Measurements from ENCODE around the gene SSR3.
"Not testable (repeated sequence)": the region's sequence is repeated elsewhere in the genome, so short reads cannot be mapped to it uniquely, and the experiment has no call there.

SSR3 gene

GRCh38 chr3:156554842-156555687 is at the start of gene SSR3:
Gene SSR3 (minus strand): TSS chr3:156555117. CDS start chr3:156555089, 28 bp downstream.
- peak; percentile 97 to 98 for DNase-seq (ENCODE audit: extremely low read depth in 1 of 2, low read depth in 1 of 2)

DNA sequence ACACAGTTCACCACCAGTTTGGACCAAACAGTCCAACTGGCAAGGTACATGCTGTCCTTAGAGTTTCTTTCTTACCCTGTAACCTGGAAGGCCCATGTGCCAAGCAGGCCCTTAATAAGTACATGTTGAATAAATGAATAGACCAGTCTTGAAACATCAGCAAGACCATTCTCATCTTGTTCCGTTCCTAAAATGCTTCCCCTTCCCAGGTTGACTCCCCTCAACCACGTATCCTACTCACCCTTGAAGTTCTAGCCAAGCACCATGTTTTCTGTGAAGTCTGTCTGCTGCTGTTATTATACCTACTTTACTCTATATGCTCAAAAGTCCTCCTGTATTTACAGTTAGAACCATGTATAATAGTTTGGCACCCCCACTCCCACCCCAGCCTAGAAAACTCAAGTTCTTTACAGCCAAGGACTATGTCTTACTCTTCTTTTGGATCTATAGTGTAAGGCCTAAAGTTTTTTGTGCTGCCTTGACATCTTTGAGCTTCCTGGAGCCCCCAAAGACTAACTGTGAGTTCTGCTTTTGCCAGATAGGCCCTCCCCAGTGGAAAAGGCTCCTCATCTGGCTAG is 49.2 kb upstream of the SSR3 start:
- DNase-seq (ENCODE audit: extremely low read depth in 1 of 2, low read depth in 1 of 2) = no peak

DNA sequence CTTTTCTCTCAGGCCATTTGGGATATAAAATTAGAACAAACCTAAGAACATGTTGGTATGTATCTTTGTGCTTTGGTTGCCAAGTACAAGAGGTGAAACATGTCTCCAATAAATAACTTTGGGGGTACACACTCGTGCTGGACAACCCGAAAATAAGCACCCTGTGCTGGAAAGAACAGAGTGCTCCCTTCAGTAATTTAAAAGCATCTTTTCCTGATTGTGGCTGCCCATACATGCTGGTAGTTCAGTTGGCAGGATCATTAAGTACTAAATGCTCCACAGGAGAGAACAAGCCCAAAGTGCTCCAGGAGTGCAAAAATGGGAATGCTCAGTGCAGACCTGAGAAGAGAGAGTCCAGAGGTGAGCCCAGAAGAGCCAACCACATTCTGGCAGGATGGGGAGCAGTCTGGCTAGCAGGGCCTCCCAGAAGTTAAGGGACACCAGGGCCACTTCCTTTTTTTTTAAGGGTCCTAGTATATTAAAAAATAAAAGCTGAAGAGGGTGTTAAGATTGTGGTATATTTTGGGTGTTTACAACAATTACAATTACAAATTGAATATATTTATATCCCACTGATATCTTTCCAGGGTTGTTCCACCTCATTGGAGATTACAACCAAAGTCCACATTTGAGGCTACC is 48.6 kb upstream of the SSR3 start:
- no peak for DNase-seq (ENCODE audit: extremely low read depth in 1 of 2, low read depth in 1 of 2)

- DNase-seq (ENCODE audit: extremely low read depth in 1 of 2, low read depth in 1 of 2) = no peak
These were observed 47.5 kb upstream of the SSR3 start for GRCh38 chr3:156602424-156602823.

DNA sequence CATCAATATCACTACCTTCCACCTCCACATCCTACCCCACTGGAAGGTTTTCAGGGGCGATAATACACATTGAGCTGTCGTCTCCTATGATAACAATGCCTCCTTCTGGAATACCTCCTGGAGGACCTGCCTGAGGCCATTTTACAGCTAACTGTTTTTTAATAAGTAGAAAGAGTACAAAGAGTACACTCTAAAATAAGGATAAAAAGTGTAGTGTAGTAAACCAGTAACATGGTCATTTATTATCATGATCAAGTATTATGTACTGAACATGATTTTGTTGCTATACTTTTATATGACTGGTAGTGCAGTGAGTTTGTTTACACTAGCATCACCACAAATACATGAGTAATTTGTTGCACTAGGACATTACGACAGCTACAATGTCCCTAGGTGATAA is 46.6 kb upstream of the SSR3 start:
- no peak for DNase-seq (ENCODE audit: extremely low read depth in 1 of 2, low read depth in 1 of 2)

DNA sequence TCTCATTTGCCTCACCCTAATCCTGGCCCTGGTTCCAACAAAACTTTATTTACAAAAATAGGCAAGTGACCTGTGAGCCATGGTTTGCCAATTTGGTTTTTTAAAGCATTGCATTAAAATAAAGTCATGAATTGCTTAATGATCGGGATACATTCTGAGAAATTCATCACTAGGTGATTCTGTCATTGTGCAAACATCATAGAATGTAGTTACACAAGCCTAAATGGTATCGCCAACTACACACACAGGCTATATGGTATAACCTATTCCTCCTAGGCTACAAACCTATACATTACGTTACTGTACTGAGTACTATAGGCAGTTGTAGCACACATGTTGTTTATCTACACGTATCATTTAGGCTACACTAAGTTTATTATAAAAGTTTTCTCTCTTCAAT is 45.9 kb upstream of the SSR3 start:
- DNase-seq (ENCODE audit: extremely low read depth in 1 of 2, low read depth in 1 of 2) = no peak

DNA sequence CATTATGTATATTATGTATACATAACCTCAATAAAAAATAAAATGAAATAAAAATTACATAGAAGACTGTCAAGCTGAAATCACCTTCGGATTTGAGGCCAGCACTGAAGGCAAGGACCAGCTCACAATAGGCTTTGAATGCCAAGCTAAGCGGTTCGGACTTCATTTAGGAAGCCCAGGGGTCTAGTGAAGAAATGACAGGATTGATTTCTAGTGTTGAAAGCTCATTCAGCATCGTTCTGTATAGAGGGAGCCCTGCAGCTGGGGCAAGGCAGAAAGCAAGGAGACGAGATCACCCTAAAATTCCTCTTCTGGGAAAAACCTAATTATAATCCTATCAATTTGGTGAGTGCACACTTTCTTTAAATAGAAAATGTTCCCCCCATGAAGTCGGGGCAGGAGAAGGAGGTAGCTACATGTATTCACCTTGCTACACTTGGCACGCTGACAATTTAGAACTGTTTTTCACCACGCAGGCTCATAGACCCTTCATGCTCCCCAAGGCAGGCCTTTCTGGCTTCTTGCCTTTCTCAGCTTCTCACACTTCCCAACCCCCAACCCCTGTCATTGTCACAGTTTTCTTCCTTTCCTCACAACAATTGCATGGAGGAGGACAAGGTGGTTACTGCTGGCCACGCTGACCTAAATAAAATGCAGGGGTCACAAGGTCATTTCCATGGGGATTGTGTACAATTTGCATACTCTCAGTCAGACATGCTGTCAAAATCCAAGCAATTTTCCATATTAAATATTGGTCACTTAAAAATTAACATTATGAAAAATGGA is 44.4 kb upstream of the SSR3 start:
- no peak for DNase-seq (ENCODE audit: extremely low read depth in 1 of 2, low read depth in 1 of 2)

DNA sequence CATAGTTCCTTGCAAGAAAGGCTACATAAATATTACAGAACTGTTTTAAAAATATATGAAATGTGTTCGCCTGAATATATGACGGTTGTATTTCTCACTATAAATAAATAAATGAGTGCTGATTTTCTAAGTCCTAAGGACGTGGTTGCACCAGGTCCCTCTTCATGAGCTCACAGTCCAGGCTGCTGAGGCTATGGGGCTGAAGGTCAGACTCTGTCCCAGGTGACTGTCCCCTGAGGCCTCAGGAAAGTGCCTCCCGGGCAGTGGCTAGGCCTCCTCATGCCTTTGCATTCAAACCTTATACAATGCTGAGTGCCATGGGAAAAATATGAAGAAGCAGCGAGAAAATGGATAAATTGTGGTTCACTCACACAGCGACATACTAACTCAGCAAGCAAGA is 43.5 kb upstream of the SSR3 start:
- DNase-seq (ENCODE audit: extremely low read depth in 1 of 2, low read depth in 1 of 2) = no peak

DNA sequence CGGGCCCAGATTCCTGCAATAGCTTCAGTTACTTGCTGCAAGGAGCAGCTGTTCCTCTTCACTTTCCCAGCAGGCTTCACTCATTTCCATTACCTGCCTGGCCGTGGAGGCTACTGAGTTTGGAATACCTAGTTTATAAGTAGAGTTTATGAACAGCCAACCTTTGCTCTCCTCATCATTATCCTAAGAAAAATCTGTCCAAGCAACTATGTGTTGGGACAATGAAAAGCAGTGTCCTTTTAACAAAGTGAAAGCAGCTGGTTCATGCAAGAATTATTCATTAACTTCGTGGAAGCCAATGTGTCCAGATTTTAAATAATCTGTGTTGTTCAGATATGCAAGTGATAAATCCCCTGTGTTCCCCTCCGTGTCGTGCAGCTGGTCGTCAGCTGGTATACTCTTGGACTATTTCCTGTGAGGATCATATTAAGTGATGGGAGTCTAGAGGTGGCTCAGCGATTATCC is 39.3 kb upstream of the SSR3 start:
- no peak for DNase-seq (ENCODE audit: extremely low read depth in 1 of 2, low read depth in 1 of 2)

- DNase-seq (ENCODE audit: extremely low read depth in 1 of 2, low read depth in 1 of 2) = no peak
These were observed 38.9 kb upstream of the SSR3 start for GRCh38 chr3:156593814-156594213.

- DNase-seq (ENCODE audit: extremely low read depth in 1 of 2, low read depth in 1 of 2) = not testable (repeated sequence)
These were observed 34.9 kb upstream of the SSR3 start for GRCh38 chr3:156589806-156590205.

DNA sequence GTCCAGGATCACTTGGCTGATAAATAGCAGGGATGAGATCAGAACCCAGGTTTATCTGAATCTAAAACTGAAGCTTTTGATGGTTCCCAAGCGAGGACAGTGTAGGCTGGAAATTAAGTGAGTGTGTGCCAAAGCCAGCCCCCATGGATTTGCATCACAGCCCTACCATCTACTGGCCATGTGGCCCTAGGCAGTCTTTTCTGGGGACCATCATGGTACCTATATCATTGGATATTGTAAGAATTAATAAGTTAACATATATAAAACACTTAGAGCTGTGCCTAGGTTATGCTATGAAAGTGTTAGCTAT is 32.8 kb upstream of the SSR3 start:
- DNase-seq (ENCODE audit: extremely low read depth in 1 of 2, low read depth in 1 of 2) = no peak

DNA sequence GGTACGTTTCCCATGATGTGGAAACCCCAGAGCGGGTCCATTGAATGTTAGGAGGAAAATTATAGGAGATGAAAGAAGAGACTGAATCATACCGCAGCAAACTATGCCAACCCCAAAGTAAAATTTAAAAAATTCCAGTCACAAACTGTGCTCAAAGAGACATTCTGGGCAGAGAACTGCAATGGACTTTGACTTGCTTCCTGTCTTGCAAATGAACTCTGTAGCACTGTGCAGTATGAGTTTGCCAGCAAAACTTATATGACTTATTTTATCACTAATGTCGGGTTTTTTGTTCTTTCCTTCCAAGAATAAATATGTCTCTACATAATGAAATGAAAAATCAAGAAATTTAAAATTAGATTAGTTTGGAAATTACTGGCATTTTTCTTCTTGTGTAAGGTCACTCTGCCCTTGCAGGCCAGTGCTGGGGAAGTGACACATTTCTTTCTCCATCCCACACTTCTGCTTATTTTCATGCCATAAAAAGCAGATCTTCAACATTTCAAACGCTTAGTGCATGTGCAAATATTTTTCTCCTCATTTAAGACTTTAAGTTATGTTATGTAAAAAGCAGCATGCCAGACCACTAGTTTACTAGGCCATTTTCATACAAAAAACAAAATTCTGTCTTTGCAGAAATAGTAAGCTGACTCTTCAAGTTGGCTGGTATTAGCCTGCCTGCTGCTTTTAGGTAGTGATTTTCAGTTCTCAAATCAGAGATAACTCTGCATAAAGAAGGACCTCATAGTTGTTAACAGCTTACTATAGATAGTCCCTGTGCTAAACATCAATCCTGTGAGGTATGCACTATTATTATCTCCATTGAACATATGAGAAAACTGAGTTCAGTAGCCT is 32.2 kb upstream of the SSR3 start:
- no peak for DNase-seq (ENCODE audit: extremely low read depth in 1 of 2, low read depth in 1 of 2)

GRCh38 chr3:156583469-156583868 is 28.6 kb upstream of the SSR3 start:
- DNase-seq (ENCODE audit: extremely low read depth in 1 of 2, low read depth in 1 of 2) = no peak

DNA sequence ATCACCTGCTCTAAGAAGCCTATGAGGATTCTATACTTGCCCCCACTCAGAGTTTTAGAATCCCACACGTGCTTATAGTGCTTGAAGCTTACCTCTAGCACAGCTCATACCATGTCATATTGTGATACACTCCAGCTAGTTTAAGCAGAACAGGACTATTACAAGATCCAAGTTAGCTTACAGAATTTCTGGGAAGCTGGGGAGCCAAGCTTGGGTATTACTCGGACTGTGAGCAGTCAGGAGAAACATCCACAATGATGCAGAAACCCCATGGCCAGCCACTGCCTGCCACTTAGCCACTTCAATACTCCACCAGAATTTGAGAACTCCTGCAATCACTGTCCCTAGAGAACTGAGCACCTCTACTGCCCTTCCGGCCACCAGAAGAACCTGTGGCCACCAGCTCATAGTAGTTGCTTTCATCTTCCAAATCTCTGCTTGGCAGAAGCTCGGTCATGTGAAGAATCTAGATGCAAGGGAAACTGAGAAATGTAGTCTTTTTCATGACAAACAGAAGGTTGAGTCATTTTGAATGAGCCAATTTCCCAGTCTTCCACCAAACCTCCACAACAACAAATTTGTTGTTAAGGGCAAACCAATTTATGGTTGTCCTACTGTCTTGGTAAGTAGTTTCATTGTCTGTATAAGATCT is 27.7 kb upstream of the SSR3 start:
- no peak for DNase-seq (ENCODE audit: extremely low read depth in 1 of 2, low read depth in 1 of 2)

DNA sequence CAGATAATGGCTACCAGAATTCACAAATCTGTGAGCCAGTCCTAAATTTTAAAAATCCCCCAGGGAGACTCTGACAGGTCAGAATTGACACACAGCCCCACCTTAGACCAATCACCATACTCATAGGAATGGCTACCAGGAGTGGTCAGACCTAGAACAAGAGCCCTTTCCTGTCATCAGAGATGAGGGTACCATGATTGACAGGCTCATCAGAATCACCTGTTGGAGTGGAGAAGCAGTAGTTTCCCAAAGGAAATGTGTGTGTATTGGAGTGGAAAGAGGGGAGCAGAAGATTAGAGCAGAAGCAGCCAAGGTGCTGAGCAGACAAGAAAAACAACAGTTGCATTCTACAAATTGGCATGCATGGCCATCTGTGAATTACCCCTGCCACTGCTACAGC is 27.0 kb upstream of the SSR3 start:
- DNase-seq (ENCODE audit: extremely low read depth in 1 of 2, low read depth in 1 of 2) = no peak

DNA sequence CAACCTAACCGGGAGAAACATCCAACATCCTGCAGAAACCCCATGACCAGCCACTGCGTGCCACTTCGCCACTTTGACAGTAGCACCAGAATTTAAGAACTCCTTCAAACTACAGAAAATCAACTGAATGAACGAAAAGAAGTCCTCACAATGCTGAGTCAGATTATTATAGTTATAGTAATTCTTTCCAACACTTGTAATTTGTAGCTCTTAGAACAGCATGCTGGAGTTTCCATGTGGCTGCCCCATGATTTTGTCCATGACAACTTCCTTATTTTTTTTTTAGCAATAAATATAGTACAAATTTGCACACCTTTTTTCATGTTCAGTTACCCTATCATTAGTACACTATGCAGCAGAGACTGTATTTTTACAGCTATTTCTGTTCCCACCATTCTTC is 26.1 kb upstream of the SSR3 start:
- no peak for DNase-seq (ENCODE audit: extremely low read depth in 1 of 2, low read depth in 1 of 2)

DNA sequence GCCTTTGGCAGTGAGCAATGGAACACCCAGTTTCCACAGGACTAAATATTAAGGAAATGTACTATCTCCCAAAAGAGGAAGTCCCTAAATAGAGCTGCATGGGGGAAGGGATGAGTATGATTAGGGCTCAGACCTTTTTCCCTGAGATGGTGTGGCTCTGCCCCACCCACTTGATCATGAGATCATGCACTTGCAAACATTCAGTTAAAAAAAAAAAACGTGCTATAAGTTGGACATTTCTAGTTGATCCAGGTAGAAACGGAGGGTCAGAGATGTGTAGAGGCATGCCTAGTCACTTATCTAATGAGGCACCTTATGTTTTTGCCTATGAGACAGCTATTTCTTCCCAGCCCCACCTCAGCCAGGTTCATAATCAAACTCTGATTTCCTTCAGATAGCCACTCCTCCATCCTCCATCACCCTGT is 24.5 kb upstream of the SSR3 start:
- no peak for DNase-seq (ENCODE audit: extremely low read depth in 1 of 2, low read depth in 1 of 2)

DNA sequence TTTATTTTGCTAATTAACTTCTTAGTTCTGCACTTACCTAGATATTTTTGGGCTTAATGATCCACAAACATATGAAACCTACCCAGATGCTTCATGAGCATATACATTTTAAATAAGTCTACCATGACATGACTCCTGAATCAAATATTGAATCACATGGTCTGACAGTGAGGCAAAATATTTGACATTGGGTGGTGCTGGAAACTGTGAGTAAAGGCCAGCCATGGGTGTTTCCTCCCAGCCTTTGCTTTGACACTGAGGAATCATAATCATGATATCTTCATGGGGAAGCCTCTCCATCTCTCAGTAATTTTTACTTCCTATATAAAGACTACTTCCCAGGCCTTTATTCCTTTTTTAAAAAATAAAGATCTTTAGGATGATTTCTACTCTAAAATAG is 22.8 kb upstream of the SSR3 start:
- no peak for DNase-seq (ENCODE audit: extremely low read depth in 1 of 2, low read depth in 1 of 2)
